ENCODE results near the gene ENOX2.
A peak's percentile ranks its signal among the peaks of the same experiment; 100 is the strongest.

GRCh38 chrX:130916636-130917422 lies 13.8 kb upstream of the ENOX2 start:
- TF ChIP-seq, protein P1, sequence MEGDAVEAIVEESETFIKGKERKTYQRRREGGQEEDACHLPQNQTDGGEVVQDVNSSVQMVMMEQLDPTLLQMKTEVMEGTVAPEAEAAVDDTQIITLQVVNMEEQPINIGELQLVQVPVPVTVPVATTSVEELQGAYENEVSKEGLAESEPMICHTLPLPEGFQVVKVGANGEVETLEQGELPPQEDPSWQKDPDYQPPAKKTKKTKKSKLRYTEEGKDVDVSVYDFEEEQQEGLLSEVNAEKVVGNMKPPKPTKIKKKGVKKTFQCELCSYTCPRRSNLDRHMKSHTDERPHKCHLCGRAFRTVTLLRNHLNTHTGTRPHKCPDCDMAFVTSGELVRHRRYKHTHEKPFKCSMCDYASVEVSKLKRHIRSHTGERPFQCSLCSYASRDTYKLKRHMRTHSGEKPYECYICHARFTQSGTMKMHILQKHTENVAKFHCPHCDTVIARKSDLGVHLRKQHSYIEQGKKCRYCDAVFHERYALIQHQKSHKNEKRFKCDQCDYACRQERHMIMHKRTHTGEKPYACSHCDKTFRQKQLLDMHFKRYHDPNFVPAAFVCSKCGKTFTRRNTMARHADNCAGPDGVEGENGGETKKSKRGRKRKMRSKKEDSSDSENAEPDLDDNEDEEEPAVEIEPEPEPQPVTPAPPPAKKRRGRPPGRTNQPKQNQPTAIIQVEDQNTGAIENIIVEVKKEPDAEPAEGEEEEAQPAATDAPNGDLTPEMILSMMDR (IDR thresholded peaks at IDR 0.05): peak; percentile 12 to 71 (median 59)
- TF ChIP-seq POLR2A (IDR thresholded peaks at IDR 0.05) (no peak), POLR2AphosphoS5 (IDR thresholded peaks at IDR 0.05) (no peak)
